ENCODE data around the gene ADAMTS13. TPM values are rescaled to one million over a fixed set of nuclear protein-coding genes. Genes with fewer than 3 reads are reported as not detected.
"Not testable (repeated sequence)": the region's sequence is repeated elsewhere in the genome, so short reads cannot be mapped to it uniquely, and the experiment has no call there.

The ADAMTS13 gene
- 3.6 TPM for total RNA-seq
- long read RNA-seq, partial matches to known transcripts: 0 of 4 reads
- long read RNA-seq, other reads (novel, unspliced or antisense): 4 of 4 reads

GRCh38 chr9:133421615-133422542 lies at the start of gene ADAMTS13:
TSS of gene ADAMTS13 (plus strand) at chr9:133422367. CDS start at chr9:133422444, 77 bp downstream.
- intact Hi-C loops (cut with DNase I): no loop called here
- DNase-seq (ENCODE audit: missing footprints): no peak
- ATAC-seq: no peak

- ATAC-seq (no peak), DNase-seq (ENCODE audit: missing footprints) (no peak)
- intact Hi-C loops (cut with DNase I): loop anchor here (5.0 kb wide), 2 partner anchors 37 to 43 kb away; partner anchors contain the start of genes REXO4 and SURF6
Measured at GRCh38 chr9:133374612-133375115, 47.5 kb upstream of the ADAMTS13 start.

- intact Hi-C loops (cut with DNase I): loop anchor here (5.0 kb wide), 2 partner anchors 38 to 42 kb away; partner anchors contain the start of genes REXO4 and SURF6
- ATAC-seq (no peak), DNase-seq (ENCODE audit: missing footprints) (no peak)
Measured at GRCh38 chr9:133375116-133375723, 46.9 kb upstream of the ADAMTS13 start.

- peak; percentile 99 for ATAC-seq
- DNase-seq (ENCODE audit: missing footprints): peak; percentile 99
- intact Hi-C loops (cut with DNase I): loop anchor here (5.0 kb wide), 2 partner anchors 39 to 41 kb away; partner anchors contain the start of genes REXO4 and SURF6
Measured at GRCh38 chr9:133375724-133376654, 46.2 kb upstream of the ADAMTS13 start, which contains the start of the genes STKLD1 and SURF4. TSS of gene STKLD1 (plus strand) at chr9:133376366. CDS start at chr9:133376474, 108 bp downstream. TSS of gene SURF4 (minus strand) at chr9:133376060. CDS start at chr9:133375969, 91 bp downstream.

GRCh38 chr9:133377280-133377679 lies 44.9 kb upstream of the ADAMTS13 start:
- intact Hi-C loops (cut with DNase I): loop anchor here (5.0 kb wide), 2 partner anchors 40 kb away; partner anchors contain the start of genes REXO4 and SURF6
- ATAC-seq; DNase-seq (ENCODE audit: missing footprints): not testable (repeated sequence)

- ATAC-seq (no peak), DNase-seq (ENCODE audit: missing footprints) (no peak)
- intact Hi-C loops (cut with DNase I): loop anchor here (5.0 kb wide), 2 partner anchors 40 kb away; partner anchors contain the start of genes REXO4 and SURF6
Measured at GRCh38 chr9:133377721-133378216, 44.4 kb upstream of the ADAMTS13 start.

- DNase-seq (ENCODE audit: missing footprints) (no peak), ATAC-seq (no peak)
- intact Hi-C loops (cut with DNase I): loop anchor here (5.0 kb wide), 2 partner anchors 39 to 41 kb away; partner anchors contain the start of genes REXO4 and SURF6
Measured at GRCh38 chr9:133378408-133378962, 43.7 kb upstream of the ADAMTS13 start.

- intact Hi-C loops (cut with DNase I): loop anchor here (5.0 kb wide), 2 partner anchors 38 to 42 kb away; partner anchors contain the start of genes REXO4 and SURF6
- ATAC-seq (no peak), DNase-seq (ENCODE audit: missing footprints) (no peak)
Measured at GRCh38 chr9:133379153-133380086, 42.7 kb upstream of the ADAMTS13 start.

- DNase-seq (ENCODE audit: missing footprints) (no peak), ATAC-seq (no peak)
- intact Hi-C loops (cut with DNase I): no loop called here
Measured at GRCh38 chr9:133380734-133381133, 41.4 kb upstream of the ADAMTS13 start.

GRCh38 chr9:133382507-133383141 lies 39.5 kb upstream of the ADAMTS13 start:
- ATAC-seq: no peak
- intact Hi-C loops (cut with DNase I): no loop called here
- DNase-seq (ENCODE audit: missing footprints): no peak

- no peak for ATAC-seq
- intact Hi-C loops (cut with DNase I): no loop called here
- DNase-seq (ENCODE audit: missing footprints): no peak
Measured at GRCh38 chr9:133383438-133383837, 38.7 kb upstream of the ADAMTS13 start.

GRCh38 chr9:133384736-133385321 lies 37.3 kb upstream of the ADAMTS13 start:
- intact Hi-C loops (cut with DNase I): no loop called here
- no peak for ATAC-seq
- DNase-seq (ENCODE audit: missing footprints): no peak

- intact Hi-C loops (cut with DNase I): no loop called here
- ATAC-seq: no peak
Measured at GRCh38 chr9:133385452-133385851, 36.7 kb upstream of the ADAMTS13 start.

GRCh38 chr9:133386338-133386737 lies 35.8 kb upstream of the ADAMTS13 start:
- intact Hi-C loops (cut with DNase I): no loop called here
- no peak for DNase-seq (ENCODE audit: missing footprints)
- ATAC-seq: no peak

More at GRCh38 chr9:133385452-133385851, 36.7 kb upstream of the ADAMTS13 start:
- DNase-seq (ENCODE audit: missing footprints): no peak

- intact Hi-C loops (cut with DNase I): no loop called here
- ATAC-seq (no peak), DNase-seq (ENCODE audit: missing footprints) (no peak)
Measured at GRCh38 chr9:133387680-133388079, 34.5 kb upstream of the ADAMTS13 start.

Data from Right ventricle myocardium inferior (tissue), 1 donor.